NT2/D1 (cell line): Measurements from ENCODE around the gene ZNF200.

Source experiments
- DNase-seq: peaks from one replicate; pipeline ENCODE4 v3.0.0-alpha.2; 2011; ENCODE audit warnings: low read depth, low spot score
- H3K27me3 ChIP-seq: 2 replicates; pipeline ENCODE4 v1.6.0; 2011; ENCODE audit warnings: mild to moderate bottlenecking; ENCODE audit not compliant: insufficient read length, insufficient read depth
- H3K36me3 ChIP-seq: 2 replicates; pipeline ENCODE4 v1.6.1; 2011; ENCODE audit warnings: mild to moderate bottlenecking, low read length, mixed read lengths; ENCODE audit not compliant: insufficient read depth, insufficient read length
- H3K4me1 ChIP-seq: 2 replicates; pipeline ENCODE4 v1.5.1; 2011; ENCODE audit not compliant: insufficient read depth, insufficient read length
- H3K4me3 ChIP-seq: 2 replicates; pipeline ENCODE4 v1.5.1; 2011; ENCODE audit warnings: low read depth; ENCODE audit not compliant: insufficient read length
- H3K9ac ChIP-seq: 2 replicates; pipeline ENCODE4 v1.6.0; 2011; ENCODE audit warnings: low read depth; ENCODE audit not compliant: insufficient read length
- H3K9me3 ChIP-seq: 2 replicates; pipeline ENCODE4 v1.5.1; 2011; ENCODE audit warnings: mild to moderate bottlenecking, low read length; ENCODE audit not compliant: insufficient read depth
- SUZ12 ChIP-seq: IDR thresholded peaks from 2 replicates; pipeline ENCODE4 v1.6.1; 2011; ENCODE audit not compliant: insufficient read length, insufficient read depth; ENCODE audit errors: extremely low read depth
- YY1 ChIP-seq: IDR thresholded peaks from 2 replicates; pipeline ENCODE4 v1.6.1; 2011; ENCODE audit not compliant: insufficient read length, insufficient read depth
- ZNF274 ChIP-seq: IDR thresholded peaks from 2 replicates; pipeline ENCODE4 v1.6.1; 2011; ENCODE audit warnings: mild to moderate bottlenecking, low read depth, low read length

Gene ZNF200

GRCh38 chr16:3234543-3234856, 458 bp downstream of the ZNF200 start:
- DNase-seq, result no peak
- H3K27me3 ChIP-seq, result no peaks in the 10 kb centered on the region
- no peaks in the 10 kb centered on the region for H3K4me1 ChIP-seq
- H3K9ac ChIP-seq, result peak overlapping the region; percentile 99
- H3K36me3 ChIP-seq, result peaks cover 45% of the 10 kb centered on the region
- H3K9me3 ChIP-seq, result peaks cover 30% of the 10 kb centered on the region
- H3K4me3 ChIP-seq, result peak overlapping the region; percentile 98
- TF ChIP-seq SUZ12, result no peak
- TF ChIP-seq ZNF274, result no peak

DNA sequence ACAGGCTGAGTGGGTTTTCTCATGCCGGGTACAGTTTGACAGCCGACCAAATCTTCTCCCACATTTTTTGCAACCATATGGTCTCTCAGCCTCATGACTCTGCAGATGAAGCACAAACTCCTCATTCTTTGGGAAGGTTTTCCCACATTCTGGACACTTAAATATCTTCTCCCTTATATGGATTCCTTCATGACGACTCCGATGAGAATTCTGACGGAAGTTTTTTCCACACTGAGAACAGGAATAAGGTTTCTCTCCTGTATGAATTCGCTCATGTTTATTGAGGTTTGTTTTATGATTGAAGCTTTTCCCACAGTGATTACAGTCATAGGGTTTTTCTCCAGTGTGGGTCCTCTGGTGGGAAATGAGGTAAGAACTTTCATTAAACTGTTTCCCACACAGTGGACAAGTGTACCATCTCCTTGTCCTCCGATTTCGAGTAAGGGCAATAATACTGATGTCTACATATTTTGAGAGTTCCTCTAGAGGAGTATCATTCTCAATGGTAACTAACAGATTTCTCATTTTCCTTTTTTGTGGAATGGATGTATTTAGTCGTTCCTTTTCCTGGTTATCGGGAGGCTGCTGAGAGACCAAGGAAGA, 10.9 kb downstream of the ZNF200 start:
- no peak overlapping the region for H3K9ac ChIP-seq
- peaks cover 83% of the 10 kb centered on the region for H3K9me3 ChIP-seq
- no peak overlapping the region for H3K4me3 ChIP-seq
- no peaks in the 10 kb centered on the region for H3K27me3 ChIP-seq
- no peaks in the 10 kb centered on the region for H3K4me1 ChIP-seq
- H3K36me3 ChIP-seq, result peaks cover 74% of the 10 kb centered on the region
- DNase-seq, result no peak
- no peak for TF ChIP-seq ZNF274
- TF ChIP-seq SUZ12, result no peak
- TF ChIP-seq YY1, result no peak

- Histone ChIP-seq H3K4me3 (no peak overlapping the region), H3K4me1 (no peaks in the 10 kb centered on the region), H3K9me3 (peaks cover 51% of the 10 kb centered on the region), H3K36me3 (peaks cover 43% of the 10 kb centered on the region), H3K9ac (no peak overlapping the region), H3K27me3 (no peaks in the 10 kb centered on the region)
- DNase-seq, result no peak
- TF ChIP-seq ZNF274, result no peak
These were observed 14.1 kb downstream of the ZNF200 start for GRCh38 chr16:3220839-3221238.

GRCh38 chr16:3216263-3216640, 18.7 kb downstream of the ZNF200 start:
- Histone ChIP-seq H3K36me3 (no peaks in the 10 kb centered on the region), H3K9ac (no peak overlapping the region), H3K9me3 (peaks cover 6% of the 10 kb centered on the region; the same call in 1 of the 2 replicates), H3K27me3 (no peaks in the 10 kb centered on the region), H3K4me1 (no peaks in the 10 kb centered on the region), H3K4me3 (no peak overlapping the region)
- TF ChIP-seq ZNF274 (no peak), YY1 (no peak), SUZ12 (no peak)
- no peak for DNase-seq

DNA sequence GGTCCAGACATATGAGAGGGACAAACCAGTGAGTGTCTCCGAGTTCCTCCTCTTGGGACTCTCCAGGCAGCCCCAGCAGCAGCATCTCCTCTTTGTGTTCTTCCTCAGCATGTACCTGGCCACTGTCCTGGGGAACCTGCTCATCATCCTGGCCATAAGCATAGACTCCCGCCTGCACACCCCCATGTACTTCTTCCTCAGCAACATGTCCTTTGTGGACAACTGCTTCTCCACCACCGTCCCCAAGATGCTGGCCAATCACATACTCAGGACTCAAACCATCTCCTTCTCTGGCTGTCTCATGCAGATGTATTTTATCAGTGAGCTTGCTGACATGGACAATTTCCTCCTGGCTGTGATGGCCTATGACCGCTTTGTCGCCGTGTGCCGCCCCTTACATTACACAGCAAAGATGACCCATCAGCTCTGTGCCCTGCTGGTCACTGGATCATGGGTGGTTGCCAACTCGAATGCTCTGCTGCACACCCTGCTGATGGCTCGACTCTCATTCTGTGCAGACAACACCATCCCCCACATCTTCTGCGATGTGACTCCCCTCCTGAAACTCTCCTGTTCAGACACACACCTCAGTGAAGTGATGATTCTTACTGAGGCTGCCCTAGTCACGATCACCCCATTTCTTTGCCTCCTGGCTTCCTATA, 19.2 kb downstream of the ZNF200 start:
- Histone ChIP-seq H3K9ac (no peak overlapping the region), H3K27me3 (no peaks in the 10 kb centered on the region), H3K4me1 (no peaks in the 10 kb centered on the region), H3K9me3 (0 out of 2 replicates have a peak, but pooled peaks cover under 1% of the 10 kb centered on the region), H3K36me3 (no peaks in the 10 kb centered on the region), H3K4me3 (no peak overlapping the region)
- no peak for TF ChIP-seq ZNF274
- no peak for TF ChIP-seq SUZ12
- no peak for TF ChIP-seq YY1
- no peak for DNase-seq

DNA sequence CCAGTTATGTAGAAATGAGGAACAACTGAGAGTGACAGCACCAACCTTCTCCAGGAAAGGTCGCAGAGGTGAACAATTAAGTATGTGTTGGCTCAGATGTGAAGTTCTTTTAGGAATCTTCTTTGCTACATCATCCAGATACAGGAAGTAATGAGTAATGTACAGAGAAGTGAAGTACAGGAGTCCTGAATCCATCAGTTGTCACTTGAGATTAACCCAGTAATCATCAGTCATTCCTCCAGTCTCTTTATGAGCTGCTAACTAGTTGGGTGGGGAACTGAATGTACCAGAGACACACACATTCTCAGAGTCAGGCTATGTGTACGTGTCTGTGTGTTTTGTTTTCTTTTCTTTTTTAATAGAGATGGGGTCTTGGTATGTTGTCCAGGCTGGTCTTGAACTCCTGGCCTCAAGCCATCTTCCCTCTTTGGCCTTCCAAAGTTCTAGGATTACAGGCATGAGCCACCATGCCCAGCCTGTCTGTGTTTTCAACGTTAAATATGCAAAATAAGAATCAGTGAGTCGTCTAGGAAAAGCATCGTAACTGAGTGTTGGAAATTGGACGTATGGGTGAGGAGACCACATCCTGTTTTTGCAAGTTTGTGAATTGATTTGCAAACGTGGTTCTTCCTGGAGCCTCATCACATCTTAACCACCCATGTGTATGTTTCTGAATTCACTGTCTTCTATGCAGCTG, 19.9 kb downstream of the ZNF200 start:
- Histone ChIP-seq H3K36me3 (no peaks in the 10 kb centered on the region), H3K27me3 (no peaks in the 10 kb centered on the region), H3K4me3 (no peak overlapping the region), H3K9me3 (no peaks in the 10 kb centered on the region), H3K4me1 (no peaks in the 10 kb centered on the region), H3K9ac (no peak overlapping the region)
- TF ChIP-seq ZNF274 (no peak), SUZ12 (no peak)
- DNase-seq, result no peak

- Histone ChIP-seq H3K36me3 (no peaks in the 10 kb centered on the region), H3K4me1 (no peaks in the 10 kb centered on the region), H3K27me3 (no peaks in the 10 kb centered on the region), H3K4me3 (no peak overlapping the region), H3K9me3 (0 out of 2 replicates have a peak, but pooled peaks cover 3% of the 10 kb centered on the region), H3K9ac (no peak overlapping the region)
- no peak for TF ChIP-seq SUZ12
- no peak for DNase-seq
These were observed 22.4 kb downstream of the ZNF200 start for GRCh38 chr16:3212567-3212966.
